ENCODE data around the gene MCFD2.

GRCh38 chr2:46909150-46909549 is 6.5 kb downstream of the MCFD2 start:
- TF ChIP-seq EZH2 (IDR thresholded peaks at IDR 0.05) (no peak), FOXP2 (optimal IDR thresholded peaks at IDR 0.05; ENCODE audit: control extremely low read depth, extremely low read length, insufficient read depth) (no peak)
